H9 (cell line): ENCODE measurements around the gene CHORDC1. TPM values are rescaled to one million over a fixed set of nuclear protein-coding genes. Genes with fewer than 3 reads are reported as not detected.

ENCODE experiments used
- DNase-seq: peaks from one replicate; pipeline ENCODE4 v3.0.0-alpha.2; 2017
- H2AFZ ChIP-seq: one replicate; pipeline ENCODE4 v1.6.1; 2013; ENCODE audit warnings: mild to moderate bottlenecking, low read length, control low read depth, moderate library complexity
- H2AK5ac ChIP-seq: 2 replicates; pipeline ENCODE4 v1.6.1; 2013; ENCODE audit warnings: low read length, control low read depth, mixed read lengths; ENCODE audit not compliant: insufficient read length
- H2BK120ac ChIP-seq: one replicate; pipeline ENCODE4 v1.6.1; 2013; ENCODE audit warnings: low read depth, mild to moderate bottlenecking, low read length, control low read depth, inconsistent platforms; ENCODE audit not compliant: poor library complexity, severe bottlenecking
- H2BK12ac ChIP-seq: 2 replicates; pipeline ENCODE4 v1.6.1; 2013; ENCODE audit warnings: low read length, control low read depth, mixed read lengths, low read depth; ENCODE audit not compliant: insufficient read length
- H2BK15ac ChIP-seq: 2 replicates; pipeline ENCODE4 v1.6.1; 2013; ENCODE audit warnings: low read depth, low read length, control low read depth
- H2BK20ac ChIP-seq: one replicate; pipeline ENCODE4 v1.6.1; 2013; ENCODE audit warnings: low read depth, mild to moderate bottlenecking, low read length, control low read depth, inconsistent platforms; ENCODE audit not compliant: poor library complexity, severe bottlenecking
- H2BK5ac ChIP-seq: 2 replicates; pipeline ENCODE4 v1.6.1; 2013; ENCODE audit warnings: low read length, control low read depth, mixed read lengths; ENCODE audit not compliant: insufficient read length
- H3K14ac ChIP-seq: 2 replicates; pipeline ENCODE4 v1.6.1; 2013; ENCODE audit warnings: low read length, control low read depth; ENCODE audit not compliant: insufficient read depth
- H3K18ac ChIP-seq: 2 replicates; pipeline ENCODE4 v1.6.1; 2013; ENCODE audit warnings: low read depth, mild to moderate bottlenecking, mixed read lengths, low read length, control low read depth; ENCODE audit not compliant: insufficient read length
- H3K23ac ChIP-seq: 2 replicates; pipeline ENCODE4 v1.6.1; 2013; ENCODE audit warnings: low read length, control low read depth, mixed read lengths, low read depth; ENCODE audit not compliant: insufficient read length
- H3K23me2 ChIP-seq: 2 replicates; pipeline ENCODE4 v1.6.1; 2013; ENCODE audit warnings: low read depth, mild to moderate bottlenecking, mixed read lengths, low read length, control low read depth; ENCODE audit not compliant: insufficient read length, poor library complexity, severe bottlenecking
- H3K27ac ChIP-seq: 2 replicates; pipeline ENCODE4 v1.5.1; 2013; ENCODE audit warnings: low read length, control low read depth, mixed read lengths, low read depth; ENCODE audit not compliant: insufficient read length
- H3K27me3 ChIP-seq: 2 replicates; pipeline ENCODE4 v1.6.1; 2013; ENCODE audit warnings: low read length, control low read depth, inconsistent platforms; ENCODE audit not compliant: insufficient read depth
- H3K4ac ChIP-seq: 2 replicates; pipeline ENCODE4 v1.6.1; 2013; ENCODE audit warnings: low read depth, mild to moderate bottlenecking, control low read depth, inconsistent platforms, low read length, moderate library complexity
- H3K4me1 ChIP-seq: 2 replicates; pipeline ENCODE4 v1.6.1; 2013; ENCODE audit warnings: low read length, control low read depth, inconsistent platforms; ENCODE audit not compliant: insufficient read depth
- H3K4me2 ChIP-seq: 2 replicates; pipeline ENCODE4 v1.6.1; 2013; ENCODE audit warnings: low read length, control low read depth, mixed read lengths; ENCODE audit not compliant: insufficient read length, insufficient read depth
- H3K56ac ChIP-seq: 2 replicates; pipeline ENCODE4 v1.6.1; 2013; ENCODE audit warnings: low read depth, mild to moderate bottlenecking, mixed read lengths, low read length, control low read depth; ENCODE audit not compliant: insufficient read length
- H3K79me1 ChIP-seq: 2 replicates; pipeline ENCODE4 v1.6.1; 2013; ENCODE audit warnings: low read depth, mild to moderate bottlenecking, moderate library complexity, low read length, control low read depth, inconsistent platforms; ENCODE audit not compliant: insufficient read depth, poor library complexity, severe bottlenecking
- H3K79me2 ChIP-seq: 2 replicates; pipeline ENCODE4 v1.6.1; 2013; ENCODE audit warnings: low read length, control low read depth, inconsistent platforms; ENCODE audit not compliant: insufficient read depth
- H3K9ac ChIP-seq: 2 replicates; pipeline ENCODE4 v1.6.1; 2013; ENCODE audit warnings: low read length, control low read depth, mixed read lengths; ENCODE audit not compliant: insufficient read length; ENCODE audit errors: extremely low read depth
- H3K9me3 ChIP-seq: one replicate; pipeline ENCODE4 v1.6.1; 2013; ENCODE audit warnings: low read depth, low read length, inconsistent platforms; ENCODE audit not compliant: control insufficient read depth
- H3T11ph ChIP-seq: one replicate; pipeline ENCODE4 v1.6.1; 2013; ENCODE audit warnings: mild to moderate bottlenecking, low read length, control low read depth, inconsistent platforms
- H4K20me1 ChIP-seq: one replicate; pipeline ENCODE4 v1.6.1; 2013; ENCODE audit not compliant: control insufficient read depth, insufficient read length, insufficient read depth
- H4K5ac ChIP-seq: 2 replicates; pipeline ENCODE4 v1.6.1; 2013; ENCODE audit warnings: low read depth, mild to moderate bottlenecking, mixed read lengths, low read length, control low read depth; ENCODE audit not compliant: insufficient read length
- H4K8ac ChIP-seq: replicated peaks from 2 replicates; pipeline ENCODE4 v1.6.1; 2013; ENCODE audit warnings: low read length, control low read depth, mixed read lengths, low read depth; ENCODE audit not compliant: insufficient read length
- H4K91ac ChIP-seq: 2 replicates; pipeline ENCODE4 v1.6.1; 2013; ENCODE audit warnings: low read depth, mild to moderate bottlenecking, moderate library complexity, mixed read lengths, low read length, control low read depth; ENCODE audit not compliant: insufficient read length
- H3K27ac Mint-ChIP-seq, 3 experiments: 2 replicates in 2 of 3; 3 replicates in 1 of 3; pipeline ENCODE4 v1.8.0; 2020 to 2021; ENCODE audit warnings: mixed read lengths in 3 of 3, mild to moderate bottlenecking in 1 of 3, moderate library complexity in 1 of 3
- H3K27me3 Mint-ChIP-seq: 2 replicates; pipeline ENCODE4 v1.8.0; 2021; ENCODE audit warnings: low read depth, mild to moderate bottlenecking, moderate library complexity, mixed read lengths
- H3K36me3 Mint-ChIP-seq, 3 experiments: 2 replicates in 2 of 3; 3 replicates in 1 of 3; pipeline ENCODE4 v1.8.0; 2020 to 2021; ENCODE audit warnings: low read depth in 3 of 3, mixed read lengths in 3 of 3; ENCODE audit not compliant: insufficient read depth in 1 of 3
- H3K4me1 Mint-ChIP-seq, 2 experiments: 2 replicates each; pipeline ENCODE4 v1.8.0; 2020; ENCODE audit warnings: mixed read lengths in 2 of 2
- H3K4me3 Mint-ChIP-seq, 2 experiments: 2 replicates in 1 of 2; 3 replicates in 1 of 2; pipeline ENCODE4 v1.8.0; 2020 to 2021; ENCODE audit warnings: mild to moderate bottlenecking in 2 of 2, mixed read lengths in 2 of 2, moderate library complexity in 1 of 2
- H3K9me3 Mint-ChIP-seq, 2 experiments: 2 replicates in 1 of 2; 3 replicates in 1 of 2; pipeline ENCODE4 v1.8.0; 2020; ENCODE audit warnings: mild to moderate bottlenecking in 2 of 2, mixed read lengths in 2 of 2, moderate library complexity in 1 of 2
- WGBS: extraction: QIAGEN DNeasy Blood & Tissue Kit; methylation state at CpG from one replicate; pipeline ENCODE4 v1.1.7; 2013; ENCODE audit warnings: missing lambda C conversion rate, low lambda C conversion rate, mixed read lengths; ENCODE audit not compliant: insufficient read length; ENCODE audit errors: extremely low coverage; 5-methylcytosine and 5-hydroxymethylcytosine counted together
- total RNA-seq: library from RNA; stranded (reverse); gene quantifications from 2 replicates; pipeline ENCODE4 v1.2.1, GENCODE V29; 2021
- TF ChIP-seq, protein P1 (sequence below): fragments of 200-600 bp; sonication (generic); conservative IDR thresholded peaks from 3 replicates; pipeline ENCODE4 v1.8.0; 2021; ENCODE audit warnings: antibody characterized with exemption, mild to moderate bottlenecking

Gene CHORDC1
- total RNA-seq, 1 experiment from 2014 or later, result 77.7 TPM

DNA sequence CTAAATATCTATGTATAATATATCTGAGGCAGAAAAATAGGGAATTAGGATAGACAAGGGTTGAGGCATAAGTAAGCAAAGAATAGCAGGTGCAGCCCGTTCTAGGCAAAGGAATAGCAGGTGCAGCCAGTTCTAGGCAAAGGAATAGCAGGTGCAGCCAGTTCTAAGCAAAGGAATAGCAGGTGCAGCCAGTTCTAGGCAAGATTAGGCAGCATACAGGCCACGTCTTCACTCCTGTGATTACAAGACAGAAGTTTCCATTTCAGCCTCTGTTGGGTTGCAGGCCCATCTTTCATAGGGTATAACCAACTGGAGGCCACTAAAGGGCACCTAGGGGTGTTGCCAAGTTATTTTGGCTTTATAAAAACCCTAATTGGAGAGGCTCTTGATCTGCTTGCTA, 28.8 kb upstream of the CHORDC1 start:
- Histone ChIP-seq H3K79me1 (no peaks in the 10 kb centered on the region), H2AK5ac (no peak overlapping the region), H2BK15ac (no peak overlapping the region), H4K8ac (no peak overlapping the region), H4K91ac (no peak overlapping the region), H3K9me3 (no peaks in the 10 kb centered on the region), H3K4ac (no peak overlapping the region), H2AFZ (no peak overlapping the region), H3K4me1 (no peaks in the 10 kb centered on the region), H3K18ac (no peak overlapping the region), H3K23me2 (no peaks in the 10 kb centered on the region), H3K27me3 (no peaks in the 10 kb centered on the region), H3K79me2 (no peaks in the 10 kb centered on the region), H2BK20ac (no peak overlapping the region), H2BK5ac (no peak overlapping the region), H4K5ac (no peak overlapping the region), H3K4me2 (no peak overlapping the region), H3K56ac (no peak overlapping the region), H2BK120ac (no peak overlapping the region), H3K14ac (no peak overlapping the region), H3K9ac (no peak overlapping the region), H3K23ac (no peak overlapping the region), H3T11ph (no peak overlapping the region), H4K20me1 (no peaks in the 10 kb centered on the region), H3K27ac (no peak overlapping the region), H2BK12ac (no peak overlapping the region)
- Mint-ChIP-seq H3K27me3 (no peaks in the 10 kb centered on the region; the same call in 1 of the 2 replicates), H3K4me1 (0 out of 4 replicates have a peak, but pooled peaks cover 0 to 4% of the 10 kb centered on the region in 2 experiments), H3K9me3 (peaks cover 0 to 4% of the 10 kb centered on the region in 2 experiments; a peak in 1 of 5 replicates), H3K27ac (no peak overlapping the region), H3K36me3 (no peaks in the 10 kb centered on the region; a peak in 2 of 7 replicates), H3K4me3 (no peak overlapping the region)
- TF ChIP-seq, protein P1, sequence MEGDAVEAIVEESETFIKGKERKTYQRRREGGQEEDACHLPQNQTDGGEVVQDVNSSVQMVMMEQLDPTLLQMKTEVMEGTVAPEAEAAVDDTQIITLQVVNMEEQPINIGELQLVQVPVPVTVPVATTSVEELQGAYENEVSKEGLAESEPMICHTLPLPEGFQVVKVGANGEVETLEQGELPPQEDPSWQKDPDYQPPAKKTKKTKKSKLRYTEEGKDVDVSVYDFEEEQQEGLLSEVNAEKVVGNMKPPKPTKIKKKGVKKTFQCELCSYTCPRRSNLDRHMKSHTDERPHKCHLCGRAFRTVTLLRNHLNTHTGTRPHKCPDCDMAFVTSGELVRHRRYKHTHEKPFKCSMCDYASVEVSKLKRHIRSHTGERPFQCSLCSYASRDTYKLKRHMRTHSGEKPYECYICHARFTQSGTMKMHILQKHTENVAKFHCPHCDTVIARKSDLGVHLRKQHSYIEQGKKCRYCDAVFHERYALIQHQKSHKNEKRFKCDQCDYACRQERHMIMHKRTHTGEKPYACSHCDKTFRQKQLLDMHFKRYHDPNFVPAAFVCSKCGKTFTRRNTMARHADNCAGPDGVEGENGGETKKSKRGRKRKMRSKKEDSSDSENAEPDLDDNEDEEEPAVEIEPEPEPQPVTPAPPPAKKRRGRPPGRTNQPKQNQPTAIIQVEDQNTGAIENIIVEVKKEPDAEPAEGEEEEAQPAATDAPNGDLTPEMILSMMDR, result no peak
- no peak for DNase-seq
- WGBS, result no CpG with 5 or more reads among the region's 2 CpGs
